Endothelial cell of umbilical vein (primary cell): ENCODE data around the gene TMEM171. TPM values are rescaled to one million over a fixed set of nuclear protein-coding genes. Genes with fewer than 3 reads are reported as not detected.

Experiments used
- BruUV-seq: library from RNA; stranded (reverse); fragments of 400-500 nt; replicated peaks from 2 replicates; lab custom pipeline; 2021; lab: Mats Ljungman, UMichigan
- CTCF ChIA-PET: fragments of 300-600, 350-600 bp; sonication (Branson Sonifier 250); formaldehyde crosslinking; loops from one replicate; lab custom pipeline; 2021; ENCODE audit warnings: antibody characterized with exemption, inconsistent platforms; lab: Charles Lee
- POLR2A ChIA-PET: fragments of 300-600, 350-600 bp; sonication (Branson Sonifier 250); formaldehyde crosslinking; loops from one replicate; lab custom pipeline; 2021; ENCODE audit warnings: antibody characterized with exemption, inconsistent platforms; lab: Charles Lee
- DNase-seq: peaks from one replicate; pipeline ENCODE4 v3.0.0-alpha.2; 2011; ENCODE audit warnings: low read depth, low spot score
- FAIRE-seq: peaks from 2 replicates; lab custom pipeline; 2011; peaks lifted over from hg19 to GRCh38; lab: Jason Lieb, UNC
- H2AFZ ChIP-seq: 2 replicates; pipeline ENCODE4 v1.6.0; 2012; ENCODE audit warnings: low read depth, low read length, control low read depth, inconsistent platforms
- H3K27ac ChIP-seq: 2 replicates; pipeline ENCODE4 v1.5.1; 2011; ENCODE audit warnings: low read depth, mild to moderate bottlenecking, control low read depth, low read length, moderate library complexity; ENCODE audit not compliant: insufficient read depth
- H3K27me3 ChIP-seq, 2 experiments: 2 replicates each; pipeline versions ENCODE4 v1.6.0 to v1.6.1; 2011; ENCODE audit warnings: low read length in 2 of 2, mixed read lengths in 1 of 2; ENCODE audit not compliant: control insufficient read depth in 2 of 2, insufficient read depth in 2 of 2
- H3K36me3 ChIP-seq, 2 experiments: 2 replicates in 1 of 2; 3 replicates in 1 of 2; pipeline ENCODE4 v1.5.1; 2011; ENCODE audit warnings: low read length in 2 of 2, mild to moderate bottlenecking in 1 of 2, moderate library complexity in 1 of 2; ENCODE audit not compliant: control insufficient read depth in 2 of 2, insufficient read depth in 2 of 2; ENCODE audit errors: extremely low read depth in 1 of 2
- H3K4me1 ChIP-seq: 3 replicates; pipeline ENCODE4 v1.5.1; 2011; ENCODE audit warnings: mild to moderate bottlenecking, low read length; ENCODE audit not compliant: control insufficient read depth, insufficient read depth; ENCODE audit errors: extremely low read depth
- H3K4me2 ChIP-seq: 2 replicates; pipeline ENCODE4 v1.6.1; 2011; ENCODE audit warnings: low read length, control low read depth, mixed read lengths; ENCODE audit not compliant: insufficient read depth
- H3K4me3 ChIP-seq, 3 experiments: fragments of 200-600 bp in 1 of 3; sonication (generic), shearing (Covaris generic) in 1 of 3; replicated peaks in 1 of 3; 2 replicates each; pipeline ENCODE4 v1.5.1; 2011 to 2016; ENCODE audit warnings: control low read depth in 3 of 3, low read length in 3 of 3, mild to moderate bottlenecking in 2 of 3, inconsistent platforms in 1 of 3, low read depth in 1 of 3, moderate library complexity in 1 of 3; ENCODE audit not compliant: insufficient read depth in 1 of 3
- H3K79me2 ChIP-seq: 2 replicates; pipeline ENCODE4 v1.6.0; 2012; ENCODE audit warnings: low read length, inconsistent platforms; ENCODE audit not compliant: control insufficient read depth, insufficient read depth
- H3K9ac ChIP-seq: replicated peaks from 2 replicates; pipeline ENCODE3; 2011; ENCODE audit warnings: low read length, control low read depth; ENCODE audit not compliant: insufficient read depth; ENCODE audit errors: extremely low read depth
- H3K9me1 ChIP-seq: replicated peaks from 3 replicates; pipeline ENCODE4 v1.6.0; 2011; ENCODE audit warnings: mild to moderate bottlenecking, low read length; ENCODE audit not compliant: control insufficient read depth, insufficient read depth; ENCODE audit errors: extremely low read depth
- H3K9me3 ChIP-seq: replicated peaks from 2 replicates; pipeline ENCODE4 v1.5.1; 2012; ENCODE audit warnings: low read length, inconsistent platforms; ENCODE audit not compliant: control insufficient read depth, insufficient read depth
- H4K20me1 ChIP-seq: replicated peaks from 2 replicates; pipeline ENCODE3; 2011; ENCODE audit warnings: mild to moderate bottlenecking, low read length; ENCODE audit not compliant: control insufficient read depth, insufficient read depth; ENCODE audit errors: extremely low read depth
- EZH2 ChIP-seq: IDR thresholded peaks from 2 replicates; pipeline ENCODE4 v1.6.1; 2012; ENCODE audit warnings: borderline replicate concordance, low read depth, mild to moderate bottlenecking, moderate library complexity, low read length, inconsistent platforms; ENCODE audit not compliant: severe bottlenecking
- FOS ChIP-seq: IDR thresholded peaks from 2 replicates; pipeline ENCODE4 v1.6.1; 2011; ENCODE audit warnings: mild to moderate bottlenecking, low read length, moderate library complexity, borderline replicate concordance; ENCODE audit not compliant: insufficient read depth
- GATA2 ChIP-seq: IDR thresholded peaks from 2 replicates; pipeline ENCODE4 v1.7.0; 2011; ENCODE audit warnings: low read depth, mild to moderate bottlenecking, moderate library complexity, mixed read lengths, low read length; ENCODE audit not compliant: insufficient read length, insufficient read depth
- JUN ChIP-seq: IDR thresholded peaks from 2 replicates; pipeline ENCODE4 v1.6.1; 2011; ENCODE audit warnings: borderline replicate concordance, low read depth; ENCODE audit not compliant: insufficient read length, insufficient read depth
- MYC ChIP-seq: IDR thresholded peaks from one replicate; pipeline ENCODE4 v1.6.1; 2011; ENCODE audit warnings: mild to moderate bottlenecking, low read depth, low read length
- POLR2A ChIP-seq: IDR thresholded peaks from 2 replicates; pipeline ENCODE4 v1.6.1; 2012; ENCODE audit warnings: low read depth, mild to moderate bottlenecking, control low read depth, low read length
- POLR2AphosphoS5 ChIP-seq: IDR thresholded peaks from 2 replicates; pipeline ENCODE4 v1.6.1; 2012; ENCODE audit warnings: low read depth, mild to moderate bottlenecking, control low read depth, low read length, moderate library complexity; ENCODE audit not compliant: insufficient read depth
- dilution Hi-C: fragments of 300-500 bp; cut with MboI; formaldehyde crosslinking; loops from one replicate; pipeline ENCODE4 v1.15.0; 2019; ENCODE audit warnings: low sequenced_read_pairs; ENCODE audit not compliant: extremely low pct_ligation_motif_present
- intact Hi-C: fragments of 100-400 bp; cut with micrococcal nuclease; formaldehyde crosslinking; loops from one replicate; pipeline ENCODE4 v1.10.0; 2022
- polyA plus RNA-seq, 4 experiments: library from polyadenylated mRNA; depleted of rRNA in 3 of 4; stranded (reverse) in 3 of 4; unstranded in 1 of 4; fragments of >200 nt; gene quantifications; 2 replicates each; pipeline versions ENCODE4 v1.2.1 to v1.2.3, GENCODE V29; 2011 to 2012; ENCODE audit warnings: missing spikeins in 1 of 4
- total RNA-seq: library from RNA; stranded (reverse); gene quantifications from 2 replicates; pipeline ENCODE4 v1.2.3, GENCODE V29; 2021
- TF ChIP-seq, protein P1 (sequence below), 2 donors: IDR thresholded peaks; 1 replicate in 1 of 2; 2 replicates in 1 of 2; pipeline ENCODE4 v1.5.1; 2011; ENCODE audit warnings: low read length in 2 of 2, mild to moderate bottlenecking in 2 of 2, moderate library complexity in 2 of 2, control low read depth in 1 of 2, inconsistent platforms in 1 of 2, low read depth in 1 of 2; ENCODE audit not compliant: insufficient read depth in 1 of 2; ENCODE audit errors: extremely low read depth in 1 of 2
- TF ChIP-seq, protein P2 (sequence below): IDR thresholded peaks from 2 replicates; pipeline ENCODE4 v1.6.1; 2011; ENCODE audit not compliant: insufficient read depth, insufficient read length

Gene TMEM171
- total and polyA plus RNA-seq, 2 donors (not counting 3 experiments of a cell fraction or from before 2014, with no cell fraction given) = 5.6 to 11.7 TPM

DNA sequence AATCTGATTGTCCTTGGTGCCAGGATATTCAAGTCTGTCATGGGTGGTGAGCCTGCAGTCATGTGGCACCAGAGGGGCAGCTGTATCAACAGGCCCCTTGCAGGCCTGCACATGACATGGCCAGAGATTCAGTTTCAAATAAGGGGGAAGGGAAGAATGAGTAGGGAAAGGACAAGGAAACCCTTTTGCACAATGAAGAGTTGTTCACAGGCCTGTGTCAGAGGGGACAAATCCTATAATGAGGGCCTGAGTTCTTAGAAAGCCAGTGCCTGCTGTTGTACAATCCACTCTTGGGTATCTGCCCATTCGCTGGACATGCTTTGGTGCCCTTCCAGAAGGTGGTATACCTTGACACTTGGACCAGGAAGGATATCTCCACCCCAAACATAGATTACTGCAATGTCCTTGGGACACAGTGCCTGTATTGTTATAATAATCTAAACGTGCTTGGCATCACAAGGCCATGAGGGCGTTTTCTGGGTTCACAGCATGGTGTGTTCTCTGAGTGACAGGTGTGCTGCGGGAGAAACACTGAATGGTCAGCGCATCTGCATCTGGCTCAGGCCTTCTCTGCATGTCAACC lies 1.9 kb upstream of the TMEM171 start:
- Histone ChIP-seq H3K27me3 (peaks cover 0 to 2% of the 10 kb centered on the region in 2 experiments), H3K4me3 (no peak overlapping the region), H3K9me1 (no peaks in the 10 kb centered on the region), H3K4me1 (peaks cover 31% of the 10 kb centered on the region), H4K20me1 (no peaks in the 10 kb centered on the region), H3K36me3 (no peaks in the 10 kb centered on the region), H3K9me3 (no peaks in the 10 kb centered on the region), H3K27ac (no peak overlapping the region), H3K79me2 (peaks cover 14% of the 10 kb centered on the region), H2AFZ (no peak overlapping the region), H3K4me2 (no peak overlapping the region), H3K9ac (no peak overlapping the region)
- BruUV-seq = no TSS peak
- FAIRE-seq (no peak), DNase-seq (no peak)
- dilution Hi-C loops = no loop called here
- ChIA-PET POLR2A (no interaction called here), CTCF (no interaction called here)
- TF ChIP-seq GATA2 (no peak), EZH2 (no peak), POLR2A (no peak), FOS (no peak), JUN (no peak), POLR2AphosphoS5 (no peak), MYC (no peak)
- TF ChIP-seq, protein P1, sequence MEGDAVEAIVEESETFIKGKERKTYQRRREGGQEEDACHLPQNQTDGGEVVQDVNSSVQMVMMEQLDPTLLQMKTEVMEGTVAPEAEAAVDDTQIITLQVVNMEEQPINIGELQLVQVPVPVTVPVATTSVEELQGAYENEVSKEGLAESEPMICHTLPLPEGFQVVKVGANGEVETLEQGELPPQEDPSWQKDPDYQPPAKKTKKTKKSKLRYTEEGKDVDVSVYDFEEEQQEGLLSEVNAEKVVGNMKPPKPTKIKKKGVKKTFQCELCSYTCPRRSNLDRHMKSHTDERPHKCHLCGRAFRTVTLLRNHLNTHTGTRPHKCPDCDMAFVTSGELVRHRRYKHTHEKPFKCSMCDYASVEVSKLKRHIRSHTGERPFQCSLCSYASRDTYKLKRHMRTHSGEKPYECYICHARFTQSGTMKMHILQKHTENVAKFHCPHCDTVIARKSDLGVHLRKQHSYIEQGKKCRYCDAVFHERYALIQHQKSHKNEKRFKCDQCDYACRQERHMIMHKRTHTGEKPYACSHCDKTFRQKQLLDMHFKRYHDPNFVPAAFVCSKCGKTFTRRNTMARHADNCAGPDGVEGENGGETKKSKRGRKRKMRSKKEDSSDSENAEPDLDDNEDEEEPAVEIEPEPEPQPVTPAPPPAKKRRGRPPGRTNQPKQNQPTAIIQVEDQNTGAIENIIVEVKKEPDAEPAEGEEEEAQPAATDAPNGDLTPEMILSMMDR (IDR thresholded peaks at IDR 0.05; ENCODE audit: extremely low read depth in 1 of 2, insufficient read depth in 1 of 2, low read depth in 1 of 2, low read length in 2 of 2) = no peak
- TF ChIP-seq, protein P2, sequence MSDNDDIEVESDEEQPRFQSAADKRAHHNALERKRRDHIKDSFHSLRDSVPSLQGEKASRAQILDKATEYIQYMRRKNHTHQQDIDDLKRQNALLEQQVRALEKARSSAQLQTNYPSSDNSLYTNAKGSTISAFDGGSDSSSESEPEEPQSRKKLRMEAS = no peak
- intact Hi-C loops = no loop called here
